Caco-2 (cell line): ENCODE measurements around the gene PFKP. TPM values are rescaled to one million over a fixed set of nuclear protein-coding genes. Genes with fewer than 3 reads are reported as not detected.

ENCODE experiments used
- BruUV-seq: library from RNA; stranded (reverse); fragments of 400-500 nt; replicated peaks from 2 replicates; lab custom pipeline; 2021; lab: Mats Ljungman, UMichigan
- CTCF ChIA-PET: fragments of 300-600 bp; sonication (Branson Sonifier 250); formaldehyde crosslinking; loops from one replicate; lab custom pipeline; 2022; ENCODE audit warnings: antibody characterized with exemption; lab: Charles Lee
- POLR2A ChIA-PET: fragments of 300-600 bp; sonication (Branson Sonifier 250); formaldehyde crosslinking; loops from one replicate; lab custom pipeline; 2022; ENCODE audit warnings: antibody characterized with exemption; lab: Charles Lee
- DNase-seq, 2 experiments: peaks; one replicate each; pipeline versions ENCODE4 v3.0.0 to v3.0.0-alpha.2; 2020 to 2022
- H3K27me3 ChIP-seq: replicated peaks from 2 replicates; pipeline ENCODE4 v1.6.0; 2011; ENCODE audit warnings: low read length; ENCODE audit not compliant: control insufficient read depth, insufficient read depth
- H3K36me3 ChIP-seq: 2 replicates; pipeline ENCODE4 v1.5.1; 2011; ENCODE audit warnings: low read length; ENCODE audit not compliant: control insufficient read depth, insufficient read depth
- H3K4me1 ChIP-seq: fragments of 250-450 bp; sonication (Bioruptor Pico); 2 replicates; pipeline ENCODE4 v1.5.1; 2020; ENCODE audit warnings: mild to moderate bottlenecking
- H3K4me3 ChIP-seq: 2 replicates; pipeline ENCODE4 v1.5.1; 2011; ENCODE audit warnings: low read depth, mild to moderate bottlenecking, control low read depth, low read length
- H3K9me3 ChIP-seq: fragments of 250-450 bp; sonication (Bioruptor Pico); 2 replicates; pipeline ENCODE4 v1.5.1; 2020; ENCODE audit warnings: mild to moderate bottlenecking, moderate library complexity
- H3K27ac Mint-ChIP-seq: one replicate; pipeline ENCODE4 v1.8.0; 2022; ENCODE audit warnings: mixed read lengths; ENCODE audit not compliant: unreplicated experiment
- H3K27me3 Mint-ChIP-seq: one replicate; pipeline ENCODE4 v1.8.0; 2022; ENCODE audit warnings: mixed read lengths; ENCODE audit not compliant: insufficient read depth, unreplicated experiment
- H3K36me3 Mint-ChIP-seq: one replicate; pipeline ENCODE4 v1.8.0; 2022; ENCODE audit warnings: mild to moderate bottlenecking, mixed read lengths; ENCODE audit not compliant: insufficient read depth, unreplicated experiment
- H3K4me1 Mint-ChIP-seq: one replicate; pipeline ENCODE4 v1.8.0; 2022; ENCODE audit warnings: low read depth, mixed read lengths; ENCODE audit not compliant: unreplicated experiment
- H3K4me3 Mint-ChIP-seq: one replicate; pipeline ENCODE4 v1.8.0; 2022; ENCODE audit warnings: mild to moderate bottlenecking, moderate library complexity, mixed read lengths; ENCODE audit not compliant: unreplicated experiment
- H3K9me3 Mint-ChIP-seq: one replicate; pipeline ENCODE4 v1.8.0; 2022; ENCODE audit warnings: mixed read lengths; ENCODE audit not compliant: unreplicated experiment
- intact Hi-C: fragments of 100-400 bp; cut with micrococcal nuclease; formaldehyde crosslinking; loops from one replicate; pipeline ENCODE4 v1.10.0; 2022; ENCODE audit not compliant: unreplicated experiment
- total RNA-seq: library from RNA; stranded (reverse); gene quantifications from 2 replicates; pipeline ENCODE4 v1.2.3, GENCODE V29; 2022
- TF ChIP-seq, protein P1 (sequence below), 2 experiments: fragments of 200-600 bp in 1 of 2; IDR thresholded peaks; 1 replicate in 1 of 2; 2 replicates in 1 of 2; pipeline versions ENCODE4 v1.5.1 to v1.8.0; 2011 to 2022; ENCODE audit warnings: antibody characterized with exemption in 1 of 2, control low read depth in 1 of 2, inconsistent platforms in 1 of 2, low read depth in 1 of 2, low read length in 1 of 2, mild to moderate bottlenecking in 1 of 2, moderate library complexity in 1 of 2; ENCODE audit not compliant: insufficient read depth in 1 of 2, severe bottlenecking in 1 of 2, unreplicated experiment in 1 of 2

Gene PFKP
- total RNA-seq, 1 experiment from 2014 or later: 218 TPM

- Mint-ChIP-seq H3K4me1 (peaks cover 6% of the 10 kb centered on the region), H3K9me3 (no peaks in the 10 kb centered on the region), H3K4me3 (no peak overlapping the region), H3K27me3 (no peaks in the 10 kb centered on the region), H3K36me3 (peaks cover 95% of the 10 kb centered on the region), H3K27ac (no peak overlapping the region)
- intact Hi-C loops: no loop called here
- no peaks in the 10 kb centered on the region for H3K27me3 ChIP-seq
- POLR2A ChIA-PET: no interaction called here
- H3K36me3 ChIP-seq: peaks cover 3% of the 10 kb centered on the region
- no peak for DNase-seq
- BruUV-seq: no TSS peak
- CTCF ChIA-PET: no interaction called here
- H3K4me3 ChIP-seq: no peak overlapping the region
- peaks cover 7% of the 10 kb centered on the region for H3K4me1 ChIP-seq
- TF ChIP-seq, protein P1, sequence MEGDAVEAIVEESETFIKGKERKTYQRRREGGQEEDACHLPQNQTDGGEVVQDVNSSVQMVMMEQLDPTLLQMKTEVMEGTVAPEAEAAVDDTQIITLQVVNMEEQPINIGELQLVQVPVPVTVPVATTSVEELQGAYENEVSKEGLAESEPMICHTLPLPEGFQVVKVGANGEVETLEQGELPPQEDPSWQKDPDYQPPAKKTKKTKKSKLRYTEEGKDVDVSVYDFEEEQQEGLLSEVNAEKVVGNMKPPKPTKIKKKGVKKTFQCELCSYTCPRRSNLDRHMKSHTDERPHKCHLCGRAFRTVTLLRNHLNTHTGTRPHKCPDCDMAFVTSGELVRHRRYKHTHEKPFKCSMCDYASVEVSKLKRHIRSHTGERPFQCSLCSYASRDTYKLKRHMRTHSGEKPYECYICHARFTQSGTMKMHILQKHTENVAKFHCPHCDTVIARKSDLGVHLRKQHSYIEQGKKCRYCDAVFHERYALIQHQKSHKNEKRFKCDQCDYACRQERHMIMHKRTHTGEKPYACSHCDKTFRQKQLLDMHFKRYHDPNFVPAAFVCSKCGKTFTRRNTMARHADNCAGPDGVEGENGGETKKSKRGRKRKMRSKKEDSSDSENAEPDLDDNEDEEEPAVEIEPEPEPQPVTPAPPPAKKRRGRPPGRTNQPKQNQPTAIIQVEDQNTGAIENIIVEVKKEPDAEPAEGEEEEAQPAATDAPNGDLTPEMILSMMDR (IDR thresholded peaks at IDR 0.05; ENCODE audit: insufficient read depth in 1 of 2, low read depth in 1 of 2, low read length in 1 of 2, severe bottlenecking in 1 of 2, unreplicated experiment in 1 of 2): no peak
- no peaks in the 10 kb centered on the region for H3K9me3 ChIP-seq
These were observed 58.9 kb downstream of the PFKP start for GRCh38 chr10:3126249-3126648.

DNA sequence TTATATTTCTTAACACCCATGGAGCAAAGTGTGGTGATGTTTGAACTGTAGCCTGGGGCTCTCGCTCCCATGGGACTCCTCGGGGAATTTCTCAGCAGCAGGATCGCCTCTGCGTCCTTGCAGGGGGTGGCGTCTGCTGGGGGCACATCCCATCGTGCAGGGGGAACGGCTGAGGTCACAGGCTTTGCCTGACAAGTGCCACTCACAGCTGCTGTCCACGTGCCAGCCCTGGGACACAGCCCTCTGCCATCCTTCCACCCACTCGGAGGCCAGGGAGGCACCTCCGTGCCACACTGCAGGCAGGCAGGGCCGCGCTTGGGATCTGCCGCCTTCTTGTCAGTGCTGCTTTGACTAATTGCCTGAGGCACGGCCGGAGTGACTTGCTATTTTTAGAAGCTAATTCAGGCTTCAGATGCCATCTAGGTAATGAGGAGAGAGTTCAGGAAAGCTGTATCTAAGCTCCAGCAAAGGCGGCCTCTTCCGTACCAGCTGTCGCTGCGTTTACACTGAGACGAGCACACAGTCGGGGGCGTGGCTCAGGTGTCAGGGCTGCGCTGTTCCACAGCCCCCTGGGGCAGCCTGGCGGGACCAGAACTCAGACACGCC is 59.5 kb downstream of the PFKP start:
- Mint-ChIP-seq H3K27me3 (no peaks in the 10 kb centered on the region), H3K4me1 (peaks cover 6% of the 10 kb centered on the region), H3K9me3 (no peaks in the 10 kb centered on the region), H3K36me3 (peaks cover 97% of the 10 kb centered on the region), H3K27ac (no peak overlapping the region), H3K4me3 (no peak overlapping the region)
- CTCF ChIA-PET: no interaction called here
- no TSS peak for BruUV-seq
- H3K9me3 ChIP-seq: no peaks in the 10 kb centered on the region
- intact Hi-C loops: no loop called here
- H3K27me3 ChIP-seq: no peaks in the 10 kb centered on the region
- H3K4me1 ChIP-seq: peaks cover 12% of the 10 kb centered on the region
- H3K36me3 ChIP-seq: peaks cover 3% of the 10 kb centered on the region
- H3K4me3 ChIP-seq: no peak overlapping the region
- TF ChIP-seq, protein P1 (IDR thresholded peaks at IDR 0.05; ENCODE audit: insufficient read depth in 1 of 2, low read depth in 1 of 2, low read length in 1 of 2, severe bottlenecking in 1 of 2, unreplicated experiment in 1 of 2): no peak
- no peak for DNase-seq
- POLR2A ChIA-PET: no interaction called here

GRCh38 chr10:3127921-3128320 is 60.6 kb downstream of the PFKP start:
- peaks cover 5% of the 10 kb centered on the region for H3K36me3 ChIP-seq
- no peak for DNase-seq
- no TSS peak for BruUV-seq
- CTCF ChIA-PET: no interaction called here
- TF ChIP-seq, protein P1 (IDR thresholded peaks at IDR 0.05; ENCODE audit: insufficient read depth in 1 of 2, low read depth in 1 of 2, low read length in 1 of 2, severe bottlenecking in 1 of 2, unreplicated experiment in 1 of 2): no peak
- Mint-ChIP-seq H3K4me3 (no peak overlapping the region), H3K9me3 (no peaks in the 10 kb centered on the region), H3K36me3 (peaks cover 97% of the 10 kb centered on the region), H3K27ac (peak overlapping the region; percentile 52), H3K4me1 (peaks cover 6% of the 10 kb centered on the region), H3K27me3 (no peaks in the 10 kb centered on the region)
- H3K9me3 ChIP-seq: no peaks in the 10 kb centered on the region
- H3K4me3 ChIP-seq: no peak overlapping the region
- intact Hi-C loops: no loop called here
- no peaks in the 10 kb centered on the region for H3K27me3 ChIP-seq
- POLR2A ChIA-PET: no interaction called here
- H3K4me1 ChIP-seq: peaks cover 12% of the 10 kb centered on the region
